ENCODE data around the gene DYNC2I2. TPM values are rescaled to one million over a fixed set of nuclear protein-coding genes. Genes with fewer than 3 reads are reported as not detected.

The DYNC2I2 gene
- polyA plus RNA-seq, 3 donors = 15.0 to 30.8 (median 15.7) TPM

DNA sequence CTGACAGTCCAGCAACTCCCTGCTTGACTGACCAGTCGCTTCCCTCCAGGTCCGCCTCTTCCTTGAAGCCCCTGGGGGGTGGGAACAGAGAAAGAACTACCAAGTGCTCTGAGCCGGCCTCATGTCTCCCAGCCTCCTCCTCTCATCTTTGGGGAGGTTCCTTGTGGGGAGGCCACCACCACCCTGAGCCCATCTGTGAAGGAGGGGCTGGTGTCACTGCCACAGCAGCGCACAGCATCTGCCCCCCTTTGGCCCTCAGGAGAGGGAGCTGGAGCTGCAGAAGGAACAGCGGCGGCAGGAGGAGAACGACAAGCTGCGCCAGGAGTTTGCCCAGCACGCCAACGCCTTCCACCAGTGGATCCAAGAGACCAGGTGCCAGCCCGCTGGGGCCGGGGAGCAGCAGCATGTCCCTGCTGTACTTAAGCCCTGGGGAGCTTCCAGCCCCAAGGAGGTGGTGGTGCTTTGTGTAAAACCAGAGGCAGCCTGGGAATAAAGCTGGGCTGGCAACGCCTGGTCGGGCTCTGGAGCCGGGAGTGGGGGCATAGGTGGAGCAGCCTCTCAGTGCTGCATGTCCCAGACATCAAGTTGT is 29.4 kb downstream of the DYNC2I2 start:
- WGBS, 3 donors = 92 to 95% (median 94%) methylated on average over 15 of the region's 15 CpGs
- H3K27ac ChIP-seq (ENCODE audit: low read depth, low read length) = no peak overlapping the region

DNA sequence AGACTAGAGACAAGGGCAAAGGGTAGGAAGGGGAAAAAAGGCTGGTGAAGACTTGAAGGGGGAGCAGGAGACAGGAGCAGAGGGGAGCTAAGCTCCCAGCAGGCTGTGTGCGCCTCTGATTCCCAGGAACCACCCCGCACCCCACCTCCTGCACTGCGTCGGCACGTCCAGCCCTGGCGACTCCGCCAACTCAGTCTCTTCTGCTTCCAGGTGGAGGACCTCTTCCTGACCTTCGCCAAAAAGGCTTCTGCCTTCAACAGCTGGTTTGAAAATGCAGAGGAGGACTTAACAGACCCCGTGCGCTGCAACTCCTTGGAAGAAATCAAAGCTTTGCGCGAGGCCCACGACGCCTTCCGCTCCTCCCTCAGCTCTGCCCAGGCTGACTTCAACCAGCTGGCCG is 30.5 kb downstream of the DYNC2I2 start:
- WGBS, 3 donors = 78 to 91% (median 82%) methylated on average over 15 to 16 of the region's 16 CpGs
- no peak overlapping the region for H3K27ac ChIP-seq (ENCODE audit: low read depth, low read length)

DNA sequence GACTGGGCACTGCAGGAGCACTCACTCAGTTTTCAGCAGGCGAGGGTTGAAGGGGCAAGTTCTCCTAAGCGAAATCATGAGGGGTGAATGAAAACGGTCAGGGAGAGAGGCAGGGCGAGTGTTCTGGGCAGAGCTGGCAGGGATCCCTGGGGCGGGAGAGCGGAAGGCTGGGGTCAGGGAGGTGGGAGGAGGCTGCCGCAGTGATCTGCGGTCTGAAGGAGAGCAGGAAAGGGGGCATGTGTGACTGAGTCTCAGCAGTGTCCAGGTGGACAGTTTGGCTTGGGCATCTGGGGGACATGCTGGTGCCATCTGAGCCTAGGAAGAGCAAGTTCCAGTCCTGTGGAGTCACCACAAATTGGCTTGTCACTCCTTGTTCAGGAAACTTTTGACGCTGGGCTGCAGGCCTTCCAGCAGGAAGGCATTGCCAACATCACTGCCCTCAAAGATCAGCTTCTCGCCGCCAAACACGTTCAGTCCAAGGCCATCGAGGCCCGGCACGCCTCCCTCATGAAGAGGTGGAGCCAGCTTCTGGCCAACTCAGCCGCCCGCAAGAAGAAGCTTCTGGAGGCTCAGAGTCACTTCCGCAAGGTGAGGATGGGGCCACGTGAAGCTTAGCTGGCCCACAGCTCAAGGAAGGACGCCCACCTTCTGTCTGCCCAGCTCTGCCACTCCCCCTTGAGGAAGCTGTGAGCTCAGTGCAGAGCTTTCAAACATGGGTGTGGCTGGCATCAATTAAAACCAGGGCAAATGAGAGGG is 31.1 kb downstream of the DYNC2I2 start:
- no peak overlapping the region for H3K27ac ChIP-seq (ENCODE audit: low read depth, low read length)
- WGBS, 3 donors = 56 to 84% (median 83%) methylated on average over 20 of the region's 20 CpGs

DNA sequence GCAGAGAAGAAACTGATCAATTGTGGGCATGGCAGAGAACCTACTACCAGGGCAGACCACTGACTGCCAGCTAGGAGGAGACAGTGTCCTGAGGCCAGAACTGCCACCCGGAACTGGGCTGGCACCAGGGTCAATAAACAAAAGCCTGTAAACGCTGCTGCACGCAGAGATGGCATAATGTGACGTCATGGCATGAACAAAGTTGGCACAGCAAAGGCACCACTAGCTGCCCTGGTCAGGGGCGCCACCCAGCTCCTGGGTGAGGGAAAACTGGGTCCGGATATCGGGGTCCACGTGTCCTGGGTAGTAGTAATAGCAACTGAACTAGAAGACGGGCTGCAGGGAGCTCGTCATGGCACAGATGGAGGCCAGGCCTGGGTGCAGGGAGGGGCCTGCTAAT is 32.1 kb downstream of the DYNC2I2 start:
- 88 to 93% (median 92%) methylated on average over 10 of the region's 10 CpGs for WGBS, 3 donors

DNA sequence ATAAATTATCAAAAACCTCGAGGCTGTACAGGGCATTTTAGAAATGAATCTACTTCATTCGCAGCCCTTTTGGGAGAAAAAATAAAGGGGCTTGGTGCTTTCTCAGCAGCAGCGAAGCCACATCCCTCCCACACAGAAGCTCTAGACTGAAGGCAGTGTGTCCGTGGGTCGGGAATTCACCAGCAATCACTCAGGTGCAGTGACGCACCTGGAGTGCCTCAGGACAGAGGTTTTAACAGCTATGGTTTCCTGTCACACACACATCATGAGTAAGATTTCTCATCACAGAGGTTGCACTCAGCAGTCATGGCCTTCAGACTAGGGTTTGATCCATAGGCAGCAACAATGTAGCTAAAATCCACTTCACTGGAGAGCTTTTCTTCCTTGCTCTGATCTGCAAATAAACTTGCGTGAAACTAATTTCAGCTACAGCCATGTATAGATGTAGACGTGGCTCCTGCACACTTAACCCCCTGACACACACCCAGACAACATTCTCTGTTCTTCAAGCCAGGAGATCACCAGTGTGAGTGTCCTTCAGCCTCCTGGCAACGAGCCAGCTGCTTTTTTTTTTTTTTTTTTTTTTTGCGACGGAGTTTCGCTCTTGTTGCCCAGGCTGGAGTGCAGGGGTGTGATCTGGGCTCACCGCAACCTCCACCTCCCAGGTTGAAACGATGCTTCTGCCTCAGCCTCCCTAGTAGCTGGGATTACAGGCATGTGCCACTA is 34.8 kb downstream of the DYNC2I2 start:
- 67 to 83% (median 79%) methylated on average over 14 of the region's 14 CpGs for WGBS, 3 donors
- no peak overlapping the region for H3K27ac ChIP-seq (ENCODE audit: low read depth, low read length)

More for the DNA sequence above, 32.1 kb downstream of the DYNC2I2 start:
- H3K27ac ChIP-seq (ENCODE audit: low read depth, low read length) = no peak overlapping the region

DNA sequence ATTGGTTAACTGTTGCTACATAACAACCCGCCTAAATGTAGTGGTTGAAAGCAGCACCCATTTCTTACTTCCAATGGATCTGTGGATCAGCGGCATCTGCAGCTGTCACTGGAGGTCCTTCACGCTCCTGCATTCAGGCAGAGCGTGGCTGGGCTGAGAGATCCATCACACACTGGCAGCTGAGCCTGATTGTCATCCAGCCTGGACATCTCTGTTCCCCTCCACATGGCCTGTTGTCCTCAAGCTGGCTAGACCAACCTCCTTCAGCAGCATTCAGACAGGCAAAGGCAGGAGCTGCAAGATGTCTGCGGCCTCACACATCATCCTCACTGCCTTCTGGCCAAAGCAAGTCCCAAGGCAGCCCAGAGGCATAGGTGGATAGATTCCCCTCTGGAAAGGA is 36.9 kb downstream of the DYNC2I2 start:
- 98 to 99% (median 98%) methylated on average over 5 of the region's 5 CpGs for WGBS, 3 donors
- H3K27ac ChIP-seq (ENCODE audit: low read depth, low read length) = no peak overlapping the region

DNA sequence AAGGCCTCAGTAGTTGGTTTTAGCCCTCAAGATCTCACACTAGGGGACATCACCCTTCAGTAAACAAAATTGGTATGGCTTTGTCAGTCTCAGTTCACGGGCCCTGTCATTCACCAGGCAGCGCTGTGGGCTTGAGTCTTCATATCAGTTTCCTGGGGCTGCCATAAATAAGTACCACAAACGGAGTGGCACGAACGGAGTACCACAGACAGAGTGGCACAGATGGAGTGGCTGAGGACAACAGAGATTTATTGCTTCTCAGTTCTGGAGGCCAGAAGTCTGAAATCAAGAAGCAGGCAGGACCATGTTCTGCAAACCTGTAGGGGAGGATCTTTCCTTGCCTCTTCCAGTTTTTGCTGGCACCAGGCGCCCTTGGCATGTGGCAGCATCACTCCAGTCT is 37.5 kb downstream of the DYNC2I2 start:
- WGBS, 3 donors = 92 to 94% (median 93%) methylated on average over 6 of the region's 6 CpGs
- H3K27ac ChIP-seq (ENCODE audit: low read depth, low read length) = no peak overlapping the region

DNA sequence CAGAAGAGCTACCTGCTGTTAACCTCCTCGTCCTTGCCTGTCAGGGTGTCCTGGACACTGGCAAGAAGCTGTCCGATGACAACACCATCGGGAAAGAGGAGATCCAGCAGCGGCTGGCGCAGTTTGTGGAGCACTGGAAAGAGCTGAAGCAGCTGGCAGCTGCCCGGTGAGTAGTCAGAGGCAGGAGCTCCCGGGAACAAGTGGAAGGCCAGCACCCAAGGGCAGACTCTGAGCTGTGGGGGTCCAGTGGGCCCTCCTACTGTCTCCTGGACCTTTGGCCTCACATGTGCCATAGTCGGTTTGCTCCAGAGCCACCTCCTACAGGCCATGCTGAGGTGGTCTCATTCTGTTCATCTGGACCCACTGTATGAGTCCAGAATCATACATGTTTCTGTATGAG is 38.7 kb downstream of the DYNC2I2 start:
- H3K27ac ChIP-seq (ENCODE audit: low read depth, low read length) = no peak overlapping the region
- 88 to 94% (median 88%) methylated on average over 8 of the region's 8 CpGs for WGBS, 3 donors

DNA sequence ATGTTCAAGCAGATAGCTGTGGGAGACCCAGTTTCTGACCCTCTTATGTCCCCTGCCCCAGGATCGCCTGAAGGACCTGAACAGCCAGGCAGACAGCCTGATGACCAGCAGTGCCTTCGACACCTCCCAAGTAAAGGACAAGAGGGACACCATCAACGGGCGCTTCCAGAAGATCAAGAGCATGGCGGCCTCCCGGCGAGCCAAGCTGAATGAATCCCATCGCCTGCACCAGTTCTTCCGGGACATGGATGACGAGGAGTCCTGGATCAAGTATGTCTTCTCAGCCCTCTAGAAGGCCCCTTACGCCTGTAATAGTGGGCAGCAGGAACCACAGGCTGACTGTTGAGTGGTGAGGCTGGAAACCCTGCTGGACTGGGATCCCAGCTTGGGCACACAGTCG is 41.1 kb downstream of the DYNC2I2 start:
- no peak overlapping the region for H3K27ac ChIP-seq (ENCODE audit: low read depth, low read length)
- 93 to 95% (median 94%) methylated on average over 12 of the region's 12 CpGs for WGBS, 3 donors

DNA sequence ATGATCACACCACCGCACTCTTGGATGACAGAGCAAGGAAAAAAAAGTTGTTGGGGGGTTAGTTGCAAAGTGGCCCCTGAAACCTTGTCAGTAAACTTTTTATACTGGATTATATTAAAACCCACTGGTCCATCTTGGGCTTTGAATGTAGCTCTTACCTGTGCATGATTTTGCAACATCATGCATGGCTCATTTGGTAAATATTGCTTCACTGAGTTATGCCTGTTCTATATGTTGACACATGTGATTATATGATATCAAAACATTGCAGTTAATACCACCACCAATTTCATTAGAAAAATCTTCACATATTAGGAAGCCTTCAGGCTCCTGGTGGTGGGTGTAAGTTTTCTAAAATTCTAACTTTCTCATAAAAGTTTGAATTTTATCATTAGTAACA is 41.9 kb downstream of the DYNC2I2 start:
- no peak overlapping the region for H3K27ac ChIP-seq (ENCODE audit: low read depth, low read length)
- 100% methylated on average over 1 of the region's 1 CpG for WGBS, 3 donors

DNA sequence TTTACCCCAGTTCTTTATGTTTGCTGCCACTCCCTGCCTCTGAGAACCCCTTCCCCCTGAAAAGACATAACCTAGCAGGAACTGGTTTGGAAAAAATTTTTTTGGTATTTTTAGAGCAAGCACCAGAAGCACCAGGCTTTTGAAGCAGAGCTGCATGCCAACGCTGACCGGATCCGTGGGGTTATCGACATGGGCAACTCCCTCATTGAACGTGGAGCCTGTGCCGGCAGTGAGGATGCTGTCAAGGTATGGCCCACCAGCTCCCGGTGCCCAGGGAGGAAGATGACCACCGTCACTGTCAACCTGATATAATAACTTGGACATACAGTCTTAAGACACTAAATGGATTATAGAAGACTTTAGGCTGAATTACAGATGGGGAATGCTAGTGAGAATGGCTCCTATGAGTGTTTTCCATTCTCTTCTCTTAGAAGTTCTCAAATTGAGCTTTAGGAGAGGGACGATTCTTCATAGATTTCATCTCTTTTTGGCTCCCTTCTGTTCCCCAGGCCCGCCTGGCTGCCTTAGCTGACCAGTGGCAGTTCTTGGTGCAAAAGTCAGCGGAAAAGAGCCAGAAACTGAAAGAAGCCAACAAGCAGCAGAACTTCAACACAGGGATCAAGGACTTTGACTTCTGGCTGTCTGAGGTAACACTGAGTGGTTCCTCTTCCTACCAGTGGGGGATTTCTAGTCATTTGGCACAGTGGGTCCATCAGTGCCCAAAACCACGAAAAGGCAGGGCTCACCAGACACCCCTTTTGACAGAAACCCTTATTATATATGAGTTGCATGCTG is 44.9 kb downstream of the DYNC2I2 start:
- no peak overlapping the region for H3K27ac ChIP-seq (ENCODE audit: low read depth, low read length)
- 90 to 93% (median 93%) methylated on average over 12 of the region's 12 CpGs for WGBS, 3 donors

DNA sequence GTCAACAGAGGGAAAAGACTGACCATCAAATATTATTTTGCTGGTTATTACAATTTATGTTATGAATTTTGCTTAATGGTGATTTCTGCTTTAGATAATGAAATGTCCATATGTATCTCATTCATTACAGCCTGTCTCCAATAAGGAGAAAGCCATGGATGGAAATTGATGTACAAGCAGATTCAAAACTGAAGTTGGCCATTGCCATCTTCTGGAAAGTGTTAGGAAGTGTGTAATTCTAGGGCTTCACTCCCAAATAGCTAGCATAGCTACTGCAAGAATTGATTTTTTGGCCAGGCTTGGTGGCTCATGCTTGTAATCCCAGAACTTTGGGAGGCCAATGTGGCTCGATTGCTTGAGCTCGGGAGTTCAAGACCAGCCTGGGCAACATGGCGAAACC is 45.8 kb downstream of the DYNC2I2 start:
- no peak overlapping the region for H3K27ac ChIP-seq (ENCODE audit: low read depth, low read length)
- WGBS, 3 donors = 93 to 94% (median 93%) methylated on average over 3 of the region's 3 CpGs

DNA sequence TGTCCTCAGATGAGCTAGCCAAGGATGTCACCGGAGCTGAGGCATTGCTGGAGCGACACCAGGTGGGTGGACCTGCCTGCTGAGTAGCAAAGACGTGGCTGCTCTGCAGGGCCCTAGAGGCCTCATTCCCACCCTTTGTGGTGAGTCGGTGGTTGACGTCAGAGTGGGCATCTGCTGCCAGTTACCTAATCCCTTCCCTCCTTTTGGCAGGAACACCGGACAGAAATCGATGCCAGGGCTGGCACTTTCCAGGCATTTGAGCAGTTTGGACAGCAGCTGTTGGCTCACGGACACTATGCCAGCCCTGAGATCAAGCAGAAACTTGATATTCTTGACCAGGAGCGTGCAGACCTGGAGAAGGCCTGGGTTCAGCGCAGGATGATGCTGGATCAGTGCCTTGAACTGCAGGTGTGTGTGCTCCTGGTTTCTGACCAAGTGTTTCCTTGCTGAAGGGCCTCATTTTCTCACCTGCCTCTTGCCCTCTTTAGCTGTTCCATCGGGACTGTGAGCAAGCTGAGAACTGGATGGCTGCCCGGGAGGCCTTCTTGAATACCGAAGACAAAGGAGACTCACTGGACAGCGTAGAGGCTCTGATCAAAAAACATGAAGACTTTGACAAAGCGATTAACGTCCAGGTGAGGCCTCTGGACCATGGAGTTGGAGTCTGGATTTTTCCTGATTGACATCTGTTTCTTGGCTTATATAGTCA is 48.9 kb downstream of the DYNC2I2 start:
- WGBS, 3 donors = 60 to 75% (median 70%) methylated on average over 16 of the region's 16 CpGs
- no peak overlapping the region for H3K27ac ChIP-seq (ENCODE audit: low read depth, low read length)

DNA sequence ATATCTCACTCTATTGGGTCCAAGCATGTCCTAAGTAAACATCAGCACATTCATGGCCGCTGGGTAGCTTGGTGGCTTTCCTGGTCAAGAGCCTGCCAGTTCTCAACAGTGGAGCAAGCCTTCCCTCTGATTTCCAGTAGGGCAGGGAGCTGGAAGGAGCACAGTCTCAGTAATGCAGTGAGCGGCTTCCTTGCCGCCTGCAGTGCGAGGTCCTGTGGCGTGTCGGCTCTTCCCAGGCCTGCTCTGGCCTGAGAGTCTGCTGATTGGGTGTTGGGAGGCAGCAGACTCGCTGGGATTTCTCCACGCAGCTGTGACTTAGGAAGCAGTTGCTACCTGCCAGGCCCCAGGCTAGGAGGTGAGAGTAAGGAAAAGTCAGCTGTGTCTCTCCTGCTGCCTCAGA is 53.0 kb downstream of the DYNC2I2 start:
- no peak overlapping the region for H3K27ac ChIP-seq (ENCODE audit: low read depth, low read length)
- WGBS, 3 donors = 87 to 91% (median 91%) methylated on average over 8 of the region's 8 CpGs

DNA sequence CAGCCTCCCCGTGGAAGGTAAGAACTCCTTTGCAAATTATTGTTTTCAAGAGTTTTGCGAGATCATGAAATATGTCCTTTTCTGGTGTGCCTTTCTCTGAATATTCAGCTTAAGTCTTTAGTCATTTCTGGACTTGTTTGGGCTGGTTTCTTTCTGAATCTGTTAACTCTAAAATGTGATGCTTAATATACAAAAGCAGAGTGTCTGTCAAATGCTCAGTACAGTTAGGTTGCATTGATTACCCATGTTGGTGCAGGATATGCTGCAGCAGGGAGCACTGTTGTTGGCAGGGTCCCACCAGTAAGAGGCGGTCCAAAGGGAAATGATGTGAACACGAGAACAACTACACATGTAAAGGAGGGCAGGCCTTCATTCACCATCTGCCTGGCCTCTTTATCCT is 56.5 kb downstream of the DYNC2I2 start:
- no peak overlapping the region for H3K27ac ChIP-seq (ENCODE audit: low read depth, low read length)
- 70 to 79% (median 78%) methylated on average over 4 of the region's 4 CpGs for WGBS, 3 donors

DNA sequence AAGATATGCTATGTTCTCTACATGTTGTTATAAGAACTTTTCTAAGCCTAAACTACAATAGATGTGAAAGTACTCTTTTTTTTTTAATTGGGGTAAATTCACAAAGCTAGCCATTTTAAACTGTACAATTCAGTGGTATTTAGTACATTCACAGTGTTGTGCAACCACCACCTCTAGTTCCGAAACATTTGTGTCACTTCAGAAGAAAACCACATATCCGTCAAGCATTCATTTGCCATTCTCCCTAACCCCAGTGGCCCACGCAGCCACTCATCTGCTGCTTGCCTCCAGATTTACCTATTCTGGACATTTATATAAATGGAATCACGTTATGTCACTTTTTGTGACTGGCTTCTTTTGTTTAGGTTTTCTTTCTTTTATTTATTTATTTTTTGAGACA is 61.2 kb downstream of the DYNC2I2 start:
- 63 to 81% (median 66%) methylated on average over 4 of the region's 4 CpGs for WGBS, 3 donors
- no peak overlapping the region for H3K27ac ChIP-seq (ENCODE audit: low read depth, low read length)

DNA sequence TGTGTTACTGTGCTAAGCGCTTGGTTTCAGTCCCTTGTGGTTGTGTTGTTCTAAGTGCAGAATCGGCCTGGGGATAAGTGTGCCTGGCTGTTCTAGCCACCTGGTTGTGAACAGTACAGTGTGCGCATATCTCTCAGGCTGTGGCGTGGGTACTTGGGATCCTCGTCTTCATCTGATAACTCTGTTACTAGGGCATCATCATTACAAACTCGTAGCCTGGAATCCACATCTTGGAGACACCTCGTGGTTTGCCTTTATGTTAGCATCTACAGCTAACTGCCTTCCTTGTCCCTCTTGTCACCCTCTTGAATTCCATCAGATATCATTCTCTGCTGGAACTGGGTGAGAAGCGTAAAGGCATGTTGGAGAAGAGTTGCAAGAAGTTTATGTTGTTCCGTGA is 62.8 kb downstream of the DYNC2I2 start:
- H3K27ac ChIP-seq (ENCODE audit: low read depth, low read length) = no peak overlapping the region
- WGBS, 3 donors = 91 to 92% (median 91%) methylated on average over 9 of the region's 9 CpGs

DNA sequence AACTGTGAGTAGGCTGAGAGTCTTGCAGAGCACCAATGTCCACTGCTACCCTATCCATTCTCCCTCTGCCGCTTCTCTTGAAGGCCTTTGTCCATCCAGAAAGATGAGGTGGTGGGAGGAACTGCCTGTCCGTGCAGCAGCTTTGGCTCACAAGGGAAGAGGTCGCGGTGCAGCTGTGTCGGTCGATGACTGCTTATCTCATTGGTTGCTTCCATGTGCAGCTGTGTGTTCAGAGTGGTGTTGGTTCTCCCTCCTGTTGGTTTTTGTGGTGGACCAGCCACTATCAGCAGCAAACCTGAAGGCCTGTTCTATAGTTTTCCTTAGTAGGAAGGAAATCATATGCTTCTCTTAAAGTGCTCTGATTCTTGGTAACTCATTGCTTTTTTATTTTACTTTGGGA is 63.6 kb downstream of the DYNC2I2 start:
- 74 to 79% (median 75%) methylated on average over 6 of the region's 6 CpGs for WGBS, 3 donors

More for the DNA sequence above, 63.6 kb downstream of the DYNC2I2 start:
- H3K27ac ChIP-seq (ENCODE audit: low read depth, low read length) = no peak overlapping the region

Measured in adipose tissue (tissue), 3 donors.